ENCODE measurements around the gene DLL3. TPM values are rescaled to one million over a fixed set of nuclear protein-coding genes. Genes with fewer than 3 reads are reported as not detected.

DLL3 gene
- total RNA-seq, 1 donor from 2014 or later, result not detected

- H3K27me3 ChIP-seq, result peaks cover 74% of the 10 kb centered on the region
- ATAC-seq (no peak), DNase-seq (no peak)
- H3K27ac ChIP-seq, result no peak overlapping the region
- TF ChIP-seq CTCF (IDR thresholded peaks at IDR 0.05), result no peak
- H3K9me3 ChIP-seq, result no peaks in the 10 kb centered on the region
- H3K4me3 ChIP-seq, result no peak overlapping the region
- no peaks in the 10 kb centered on the region for H3K36me3 ChIP-seq
- H3K4me1 ChIP-seq, result peaks cover 16% of the 10 kb centered on the region
- intact Hi-C loops (cut with DNase I), result no loop called here
Observed at GRCh38 chr19:39499932-39500331, 1.2 kb downstream of the DLL3 start.

- peaks cover 16% of the 10 kb centered on the region for H3K4me1 ChIP-seq
- ATAC-seq (no peak), DNase-seq (no peak)
- no peaks in the 10 kb centered on the region for H3K36me3 ChIP-seq
- H3K9me3 ChIP-seq, result no peaks in the 10 kb centered on the region
- TF ChIP-seq CTCF (IDR thresholded peaks at IDR 0.05), result no peak
- no peak overlapping the region for H3K4me3 ChIP-seq
- H3K27me3 ChIP-seq, result peaks cover 81% of the 10 kb centered on the region
- intact Hi-C loops (cut with DNase I), result no loop called here
- no peak overlapping the region for H3K27ac ChIP-seq
Observed at GRCh38 chr19:39500543-39500942, 1.8 kb downstream of the DLL3 start.

DNA sequence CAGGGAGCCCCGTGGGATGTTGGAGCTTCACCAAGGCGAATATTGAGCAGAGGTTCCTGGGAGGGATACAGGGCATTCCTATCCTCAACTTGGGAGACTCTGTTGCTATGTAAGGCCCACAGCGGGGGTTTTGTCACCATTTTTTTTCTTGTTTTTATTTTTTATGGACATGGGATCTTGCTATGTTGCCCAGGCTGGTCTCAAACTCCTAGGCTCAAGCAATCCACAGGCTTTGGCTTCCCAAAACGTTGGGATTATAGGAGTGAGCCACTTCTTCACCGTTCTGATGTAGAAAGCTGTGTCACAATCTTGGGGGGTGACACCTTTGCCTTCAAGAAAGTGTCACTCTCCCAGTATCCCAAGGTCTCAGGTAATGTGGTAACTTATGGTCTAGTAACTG, 2.6 kb downstream of the DLL3 start:
- no peak for DNase-seq
- intact Hi-C loops (cut with DNase I), result no loop called here
- Histone ChIP-seq H3K27ac (no peak overlapping the region), H3K9me3 (no peaks in the 10 kb centered on the region), H3K4me3 (no peak overlapping the region), H3K27me3 (peaks cover 85% of the 10 kb centered on the region), H3K4me1 (peaks cover 16% of the 10 kb centered on the region), H3K36me3 (no peaks in the 10 kb centered on the region)
- TF ChIP-seq CTCF (IDR thresholded peaks at IDR 0.05), result no peak
- no peak for ATAC-seq

GRCh38 chr19:39502640-39503417, 4.1 kb downstream of the DLL3 start:
- no peak overlapping the region for H3K4me3 ChIP-seq
- peaks cover 13% of the 10 kb centered on the region for H3K4me1 ChIP-seq
- intact Hi-C loops (cut with DNase I), result no loop called here
- peak; percentile 66 for TF ChIP-seq CTCF (IDR thresholded peaks at IDR 0.05)
- DNase-seq, result peak; percentile 83
- no peaks in the 10 kb centered on the region for H3K9me3 ChIP-seq
- H3K27me3 ChIP-seq, result peaks cover 83% of the 10 kb centered on the region
- no peak overlapping the region for H3K27ac ChIP-seq
- no peaks in the 10 kb centered on the region for H3K36me3 ChIP-seq
- ATAC-seq, result peak; percentile 92

GRCh38 chr19:39506598-39506943, 7.8 kb downstream of the DLL3 start:
- intact Hi-C loops (cut with DNase I), result no loop called here
- no peak for TF ChIP-seq CTCF (IDR thresholded peaks at IDR 0.05)
- Histone ChIP-seq H3K27ac (no peak overlapping the region), H3K27me3 (peaks cover 61% of the 10 kb centered on the region), H3K4me1 (no peaks in the 10 kb centered on the region), H3K4me3 (peak overlapping the region; percentile 40), H3K36me3 (no peaks in the 10 kb centered on the region), H3K9me3 (no peaks in the 10 kb centered on the region)
- DNase-seq (no peak), ATAC-seq (no peak)

Measured in upper lobe of right lung (tissue), 1 donor.